ENCODE data around the gene ZNF532.

DNA sequence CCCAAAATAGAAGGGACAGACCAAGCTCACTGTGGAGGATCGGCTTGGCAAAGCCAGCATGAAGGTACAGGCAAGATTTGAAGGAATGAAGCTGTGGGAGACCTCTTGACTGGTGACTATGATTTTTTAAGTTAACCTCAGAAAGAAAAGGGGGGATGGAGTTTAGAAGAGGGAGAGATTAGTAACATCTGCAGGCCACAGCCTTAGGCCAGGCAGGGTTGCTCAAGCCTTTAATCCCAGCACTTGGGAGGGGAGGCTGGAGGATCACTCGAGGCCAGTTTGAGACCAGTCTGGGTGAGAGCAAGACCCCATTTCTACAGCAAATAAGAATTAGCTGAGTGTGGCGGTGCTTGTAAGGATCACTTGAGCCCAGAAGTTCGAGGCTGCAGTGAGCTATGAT is 46.6 kb downstream of the ZNF532 start:
- TF ChIP-seq CTCF (IDR thresholded peaks at IDR 0.05) (no peak), POLR2A (IDR thresholded peaks at IDR 0.05) (no peak)

Data from heart left ventricle (tissue), 13 donors.